GM23338 (cell line): ENCODE measurements around the gene AOAH. TPM values are rescaled to one million over a fixed set of nuclear protein-coding genes. Genes with fewer than 3 reads are reported as not detected.

ENCODE experiments used
- ATAC-seq: fragments of 200-7000 bp; cut with Tn5 transposase; 3 replicates; pipeline ENCODE4 v1.9.1; 2020
- DNase-seq: peaks from one replicate; pipeline ENCODE4 v3.0.0-alpha.2; 2015; ENCODE audit warnings: low spot score
- H2AFZ ChIP-seq: fragments of 200-600 bp; sonication (generic); 2 replicates; pipeline ENCODE4 v1.8.0; 2016; ENCODE audit warnings: antibody characterized with exemption, mild to moderate bottlenecking, moderate library complexity
- H3F3A ChIP-seq: fragments of 200-600 bp; sonication (generic); replicated peaks from 2 replicates; pipeline ENCODE4 v1.8.0; 2017; ENCODE audit warnings: antibody characterized with exemption, mixed run types, low read depth
- H3K27ac ChIP-seq: fragments of 200-600 bp; sonication (generic); 2 replicates; pipeline ENCODE4 v1.6.1; 2016; ENCODE audit warnings: low read depth
- H3K27me3 ChIP-seq: fragments of 200-600 bp; sonication (generic); 2 replicates; pipeline ENCODE4 v1.8.0; 2016; ENCODE audit warnings: mild to moderate bottlenecking, mixed run types, moderate library complexity; ENCODE audit not compliant: insufficient read depth
- H3K36me3 ChIP-seq: fragments of 200-600 bp; sonication (generic); 2 replicates; pipeline ENCODE4 v1.8.0; 2016; ENCODE audit warnings: mild to moderate bottlenecking; ENCODE audit not compliant: insufficient read depth
- H3K4me1 ChIP-seq: fragments of 200-600 bp; sonication (generic); 2 replicates; pipeline ENCODE4 v1.8.0; 2016; ENCODE audit warnings: mild to moderate bottlenecking, moderate library complexity; ENCODE audit not compliant: insufficient read depth
- H3K4me2 ChIP-seq: fragments of 200-600 bp; sonication (generic); 2 replicates; pipeline ENCODE4 v1.7.1; 2017; ENCODE audit warnings: mixed run types
- H3K4me3 ChIP-seq: fragments of 200-600 bp; sonication (generic); 2 replicates; pipeline ENCODE4 v1.6.1; 2016; ENCODE audit warnings: mixed run types
- H3K79me2 ChIP-seq: fragments of 200-600 bp; sonication (generic); replicated peaks from 2 replicates; pipeline ENCODE4 v1.8.0; 2017; ENCODE audit warnings: mild to moderate bottlenecking; ENCODE audit not compliant: insufficient read depth
- H3K9me2 ChIP-seq: fragments of 200-600 bp; sonication (generic); 2 replicates; pipeline ENCODE4 v1.8.0; 2017; ENCODE audit not compliant: insufficient read depth
- H4K20me1 ChIP-seq: fragments of 200-600 bp; sonication (generic); replicated peaks from 2 replicates; pipeline ENCODE4 v1.8.0; 2017; ENCODE audit warnings: mild to moderate bottlenecking; ENCODE audit not compliant: insufficient read depth
- H3K27ac Mint-ChIP-seq: 2 replicates; pipeline ENCODE4 v1.8.0; 2020; ENCODE audit warnings: inconsistent platforms, mild to moderate bottlenecking, moderate library complexity, mixed read lengths
- H3K27me3 Mint-ChIP-seq: 3 replicates; pipeline ENCODE4 v1.8.0; 2022; ENCODE audit warnings: low read depth, mild to moderate bottlenecking, moderate library complexity, mixed read lengths, inconsistent platforms; ENCODE audit not compliant: insufficient read depth, poor library complexity
- H3K36me3 Mint-ChIP-seq: 3 replicates; pipeline ENCODE4 v1.8.0; 2021; ENCODE audit warnings: low read depth, mild to moderate bottlenecking, inconsistent platforms, moderate library complexity, mixed read lengths
- H3K4me1 Mint-ChIP-seq: 3 replicates; pipeline ENCODE4 v1.8.0; 2020; ENCODE audit warnings: mild to moderate bottlenecking, inconsistent platforms, mixed read lengths
- H3K4me3 Mint-ChIP-seq: 3 replicates; pipeline ENCODE4 v1.8.0; 2021; ENCODE audit warnings: moderate library complexity, mild to moderate bottlenecking, inconsistent platforms, mixed read lengths
- H3K9me3 Mint-ChIP-seq: 3 replicates; pipeline ENCODE4 v1.8.0; 2020; ENCODE audit warnings: moderate library complexity, mild to moderate bottlenecking, inconsistent platforms, mixed read lengths
- CREB1 ChIP-seq: fragments of 250-450 bp; sonication (Bioruptor Pico); IDR thresholded peaks from 2 replicates; pipeline ENCODE4 v1.5.0; 2020; ENCODE audit warnings: low read depth, mild to moderate bottlenecking, moderate library complexity
- CTCF ChIP-seq, 2 experiments: fragments of 200-600 bp in 1 of 2; sonication (generic) in 1 of 2; conservative IDR thresholded peaks; 2 replicates each; pipeline versions ENCODE4 v1.5.1 to v1.6.1; 2016 to 2017; ENCODE audit warnings: antibody characterized with exemption in 2 of 2, low read depth in 2 of 2, mild to moderate bottlenecking in 2 of 2, moderate library complexity in 1 of 2
- ETS1 ChIP-seq: IDR thresholded peaks from 2 replicates; pipeline ENCODE4 v1.6.1; 2016; ENCODE audit warnings: antibody characterized with exemption
- EZH2 ChIP-seq: fragments of 200-600 bp; sonication (generic); IDR thresholded peaks from one replicate; pipeline ENCODE4 v1.8.0; 2017; ENCODE audit warnings: antibody characterized with exemption, mild to moderate bottlenecking, low read depth; ENCODE audit not compliant: unreplicated experiment
- EZH2phosphoT487 ChIP-seq: fragments of 200-600 bp; sonication (generic); IDR thresholded peaks from one replicate; pipeline ENCODE4 v1.8.1; 2018; ENCODE audit warnings: antibody characterized with exemption; ENCODE audit not compliant: unreplicated experiment
- JUNB ChIP-seq: IDR thresholded peaks from one replicate; pipeline ENCODE4 v1.6.1; 2016; ENCODE audit warnings: antibody characterized with exemption; ENCODE audit not compliant: unreplicated experiment
- NANOG ChIP-seq: IDR thresholded peaks from 2 replicates; pipeline ENCODE4 v1.6.1; 2016; ENCODE audit warnings: antibody characterized with exemption, borderline replicate concordance
- POLR2AphosphoS5 ChIP-seq: IDR thresholded peaks from 2 replicates; pipeline ENCODE4 v1.6.1; 2016; ENCODE audit warnings: antibody characterized with exemption, low read depth
- REST ChIP-seq: IDR thresholded peaks from one replicate; pipeline ENCODE4 v1.6.1; 2018; ENCODE audit warnings: antibody characterized with exemption; ENCODE audit not compliant: unreplicated experiment
- STAT1 ChIP-seq: IDR thresholded peaks from one replicate; pipeline ENCODE4 v1.6.1; 2016; ENCODE audit warnings: antibody characterized with exemption; ENCODE audit not compliant: unreplicated experiment
- ZNF114 ChIP-seq: fragments of 250-450 bp; sonication (Bioruptor Pico); IDR thresholded peaks from 2 replicates; pipeline ENCODE4 v1.5.0; 2020; ENCODE audit warnings: mild to moderate bottlenecking, moderate library complexity
- ZNF331 ChIP-seq: fragments of 250-450 bp; sonication (Bioruptor Pico); IDR thresholded peaks from 2 replicates; pipeline ENCODE4 v1.5.0; 2020; ENCODE audit warnings: low read depth, mild to moderate bottlenecking, moderate library complexity
- ZNF462 ChIP-seq: fragments of 250-450 bp; sonication (Bioruptor Pico); IDR thresholded peaks from 2 replicates; pipeline ENCODE4 v1.5.0; 2020; ENCODE audit warnings: mild to moderate bottlenecking, moderate library complexity
- polyA plus RNA-seq: library from polyadenylated mRNA; unstranded; fragments of >200 nt; fragmentation: Nextera tagmentation; extraction: Ambion mirVana; gene quantifications from 2 replicates; pipeline ENCODE4 v1.2.1, GENCODE V29; 2016
- total RNA-seq: library from RNA; depleted of rRNA; stranded (reverse); fragments of >200 nt; shearing (Covaris generic); gene quantifications from 2 replicates; pipeline ENCODE4 v1.2.3, GENCODE V29; 2014

The AOAH gene
- total and polyA plus RNA-seq, 2 experiments from 2014 or later = not detected

- ATAC-seq (peak; percentile 76), DNase-seq (peak; percentile 33)
- no peak overlapping the region for H3K4me3 Mint-ChIP-seq
- Histone ChIP-seq H2AFZ (no peak overlapping the region), H4K20me1 (no peaks in the 10 kb centered on the region), H3K27me3 (no peaks in the 10 kb centered on the region), H3K36me3 (no peaks in the 10 kb centered on the region), H3F3A (no peaks in the 10 kb centered on the region), H3K9me2 (peaks cover 14% of the 10 kb centered on the region; the same call in 1 of the 2 replicates), H3K4me2 (peak overlapping the region; percentile 58), H3K4me3 (0 out of 2 replicates have a peak overlapping the region, but pooled peaks have one; percentile 13), H3K4me1 (peaks cover 18% of the 10 kb centered on the region), H3K79me2 (no peaks in the 10 kb centered on the region), H3K27ac (peak overlapping the region; percentile 53; the same call in 1 of the 2 replicates)
- H3K27me3 Mint-ChIP-seq = peaks cover 5% of the 10 kb centered on the region
- H3K27ac Mint-ChIP-seq = peak overlapping the region; percentile 78
- TF ChIP-seq CREB1 (CRISPR knock-in tag) (no peak), CTCF (conservative IDR thresholded peaks at IDR 0.05; ENCODE audit: low read depth in 2 of 2) (no peak), REST (no peak), EZH2phosphoT487 (no peak), EZH2 (no peak), POLR2AphosphoS5 (no peak), ETS1 (no peak), NANOG (no peak), STAT1 (no peak), ZNF114 (no peak), ZNF331 (no peak), ZNF462 (no peak), JUNB (no peak)
- peaks cover 2% of the 10 kb centered on the region; the same call in 1 of the 3 replicates for H3K36me3 Mint-ChIP-seq
- H3K4me1 Mint-ChIP-seq = peaks cover 24% of the 10 kb centered on the region
- H3K9me3 Mint-ChIP-seq = no peaks in the 10 kb centered on the region
Measured at GRCh38 chr7:36762394-36762793, 38.1 kb upstream of the AOAH start.
